Adrenal gland (tissue), 5 donors: ENCODE data around the gene ZFP64.
"Not testable (repeated sequence)": the region's sequence is repeated elsewhere in the genome, so short reads cannot be mapped to it uniquely, and the experiment has no call there.

ENCODE experiments used
- POLR2A ChIP-seq, 2 donors: fragments of 450-650 bp; IDR thresholded peaks; one replicate each; pipeline ENCODE4 v1.6.1; 2017; ENCODE audit warnings: antibody characterized with exemption in 2 of 2, mild to moderate bottlenecking in 2 of 2, moderate library complexity in 1 of 2
- TF ChIP-seq, protein P1 (sequence below), 6 experiments: fragments of 450-650 bp in 4 of 6; fragments of 200-600 bp in 2 of 6; sonication (generic) in 1 of 6; IDR thresholded peaks; 1 replicate in 5 of 6; 2 replicates in 1 of 6; pipeline versions ENCODE4 v1.5.1 to v1.8.0; 2016 to 2021; ENCODE audit warnings: antibody characterized with exemption in 6 of 6, mild to moderate bottlenecking in 2 of 6, moderate library complexity in 1 of 6
- donor health status: DM: no; HTN: no; CAD: no.

DNA sequence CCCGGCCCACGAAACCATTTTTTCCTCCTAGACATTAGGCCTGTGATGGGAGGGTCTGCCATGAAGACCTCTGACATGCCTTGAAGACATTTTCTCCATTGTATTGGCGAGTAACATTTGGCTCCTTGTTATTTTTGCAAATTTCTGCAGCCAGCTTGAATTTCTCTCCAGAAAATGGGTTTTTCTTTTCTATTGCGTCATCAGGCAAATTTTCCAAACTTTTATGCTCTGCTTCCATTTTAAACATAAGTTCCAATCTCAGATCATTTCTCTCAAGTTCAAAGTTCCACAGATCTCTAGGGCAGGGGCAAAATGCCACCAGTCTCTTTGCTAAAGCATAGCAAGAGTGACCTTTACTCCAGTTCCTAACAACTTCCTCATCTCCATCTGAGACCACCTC, 29.8 kb upstream of the ZFP64 start:
- TF ChIP-seq, protein P1, sequence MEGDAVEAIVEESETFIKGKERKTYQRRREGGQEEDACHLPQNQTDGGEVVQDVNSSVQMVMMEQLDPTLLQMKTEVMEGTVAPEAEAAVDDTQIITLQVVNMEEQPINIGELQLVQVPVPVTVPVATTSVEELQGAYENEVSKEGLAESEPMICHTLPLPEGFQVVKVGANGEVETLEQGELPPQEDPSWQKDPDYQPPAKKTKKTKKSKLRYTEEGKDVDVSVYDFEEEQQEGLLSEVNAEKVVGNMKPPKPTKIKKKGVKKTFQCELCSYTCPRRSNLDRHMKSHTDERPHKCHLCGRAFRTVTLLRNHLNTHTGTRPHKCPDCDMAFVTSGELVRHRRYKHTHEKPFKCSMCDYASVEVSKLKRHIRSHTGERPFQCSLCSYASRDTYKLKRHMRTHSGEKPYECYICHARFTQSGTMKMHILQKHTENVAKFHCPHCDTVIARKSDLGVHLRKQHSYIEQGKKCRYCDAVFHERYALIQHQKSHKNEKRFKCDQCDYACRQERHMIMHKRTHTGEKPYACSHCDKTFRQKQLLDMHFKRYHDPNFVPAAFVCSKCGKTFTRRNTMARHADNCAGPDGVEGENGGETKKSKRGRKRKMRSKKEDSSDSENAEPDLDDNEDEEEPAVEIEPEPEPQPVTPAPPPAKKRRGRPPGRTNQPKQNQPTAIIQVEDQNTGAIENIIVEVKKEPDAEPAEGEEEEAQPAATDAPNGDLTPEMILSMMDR (IDR thresholded peaks at IDR 0.05): not testable (repeated sequence)
- not testable (repeated sequence) for TF ChIP-seq POLR2A (IDR thresholded peaks at IDR 0.05)
